ENCODE measurements around the gene OTOG. TPM values are rescaled to one million over a fixed set of nuclear protein-coding genes. Genes with fewer than 3 reads are reported as not detected.

OTOG gene
- total and polyA plus RNA-seq, 2 of the 8 experiments (the other 6 are each of a cell fraction or from before 2014, with no cell fraction given), result 0.41 to 1.5 TPM

DNA sequence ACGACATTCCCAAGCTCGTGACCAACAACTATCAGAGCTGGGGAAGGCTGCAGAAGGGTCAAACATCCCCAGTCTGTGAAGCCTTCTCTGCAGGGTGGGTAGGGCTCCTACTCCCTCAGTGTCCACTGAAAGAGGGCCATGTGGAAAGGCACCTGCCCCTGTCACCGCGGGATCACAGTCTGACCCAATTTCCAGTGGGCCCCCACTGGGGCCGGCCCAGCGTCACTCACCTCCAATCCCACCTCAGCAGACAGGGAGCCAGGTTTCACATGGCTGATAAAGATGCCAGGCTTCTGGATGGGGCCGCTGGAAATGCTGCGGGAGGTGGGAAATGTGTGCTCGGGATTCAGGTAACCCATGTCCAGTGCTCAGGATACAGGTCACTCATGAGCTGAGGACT is 22.8 kb upstream of the OTOG start:
- Histone ChIP-seq H3K27ac (ENCODE audit: low read depth, low read length) (no peak overlapping the region), H3K14ac (ENCODE audit: insufficient read length) (no peak overlapping the region), H4K8ac (ENCODE audit: extremely low read depth, insufficient read depth, low read length) (no peak overlapping the region), H3K23me2 (ENCODE audit: low read depth, low read length) (no peaks in the 10 kb centered on the region), H2BK5ac (ENCODE audit: low read depth, low read length) (no peak overlapping the region), H3K9ac (replicated peaks in 1 of 4; ENCODE audit: extremely low read depth in 1 of 4, low read depth in 3 of 4, low read length in 3 of 4) (no peak overlapping the region), H3K56ac (replicated peaks; ENCODE audit: insufficient read length, low read depth, low read length) (no peak overlapping the region), H2BK20ac (ENCODE audit: low read length) (no peak overlapping the region), H2BK120ac (replicated peaks; ENCODE audit: low read depth, low read length) (no peak overlapping the region), H3K4me3 (ENCODE audit: extremely low read depth in 1 of 4, insufficient read depth in 2 of 4, low read depth in 3 of 4, low read length in 4 of 4) (no peak overlapping the region), H4K20me1 (replicated peaks in 1 of 2; ENCODE audit: control insufficient read depth in 1 of 2, insufficient read depth in 2 of 2, low read length in 2 of 2) (no peaks in the 10 kb centered on the region), H3K9me3 (ENCODE audit: insufficient read depth in 2 of 2, low read depth in 1 of 2, low read length in 1 of 2) (no peaks in the 10 kb centered on the region), H4K5ac (ENCODE audit: insufficient read length, low read depth, low read length) (no peak overlapping the region), H3K27me3 (replicated peaks in 1 of 4; ENCODE audit: control insufficient read depth in 3 of 4, extremely low read depth in 1 of 4, insufficient read depth in 3 of 4, low read length in 3 of 4) (no peaks in the 10 kb centered on the region), H2BK15ac (ENCODE audit: low read length) (no peak overlapping the region), H3K4me1 (replicated peaks in 1 of 4; ENCODE audit: control insufficient read depth in 3 of 4, insufficient read depth in 4 of 4, low read length in 3 of 4) (peaks cover 0 to 4% (median 0%) of the 10 kb centered on the region in 4 experiments; a peak in 3 of 7 replicates), H2AK5ac (ENCODE audit: low read depth, low read length) (no peak overlapping the region), H4K91ac (replicated peaks; ENCODE audit: insufficient read length, low read length) (no peak overlapping the region), H3K79me1 (ENCODE audit: low read depth, low read length) (no peaks in the 10 kb centered on the region), H2AFZ (ENCODE audit: low read length) (no peak overlapping the region), H3K4ac (replicated peaks; ENCODE audit: insufficient read length, low read depth, low read length) (no peak overlapping the region), H3K4me2 (ENCODE audit: insufficient read depth in 1 of 2, low read depth in 2 of 2, low read length in 2 of 2) (no peak overlapping the region), H3K79me2 (ENCODE audit: control insufficient read depth in 1 of 2, insufficient read depth in 2 of 2, low read length in 2 of 2) (no peaks in the 10 kb centered on the region), H3K23ac (ENCODE audit: insufficient read length) (no peak overlapping the region), H3K18ac (ENCODE audit: extremely low read depth, low read length) (no peak overlapping the region), H2BK12ac (ENCODE audit: low read depth, low read length) (no peak overlapping the region), H3K36me3 (ENCODE audit: control insufficient read depth in 2 of 4, insufficient read depth in 4 of 4, low read length in 3 of 4) (no peaks in the 10 kb centered on the region)
- POLR2A ChIA-PET (ENCODE audit: partially characterized antibody), result no interaction called here
- WGBS, 2 experiments (ENCODE audit: extremely low coverage in 1 of 2, insufficient coverage in 1 of 2, insufficient read length in 1 of 2, insufficient replicate concordance in 2 of 2, low coverage in 1 of 2, low lambda C conversion rate in 2 of 2, missing lambda C conversion rate in 1 of 2), result 91% methylated on average over 9 of the region's 9 CpGs; no CpG with 5 or more reads in 1 of the 2 experiments
- DNase-seq (ENCODE audit: low read depth in 1 of 2, low spot score in 2 of 2) (no peak), FAIRE-seq (no peak)
- CTCF ChIA-PET (ENCODE audit: partially characterized antibody), result interaction anchor here (1.0 to 44.8 kb wide), 8 partner anchors 12 to 206 kb away, joined by 3 to 1414 read pairs (median 4); partner anchors contain the start of gene KCNJ11
- no peak for TF ChIP-seq KDM4A (IDR thresholded peaks at IDR 0.05; ENCODE audit: low read depth, low read length, severe bottlenecking)
- no peak for TF ChIP-seq CEBPB (IDR thresholded peaks at IDR 0.05; ENCODE audit: low read depth, low read length)
- TF ChIP-seq RBBP5 (IDR thresholded peaks at IDR 0.05; ENCODE audit: borderline replicate concordance, low read depth, low read length), result no peak
- no peak for TF ChIP-seq CTBP2 (IDR thresholded peaks at IDR 0.05; ENCODE audit: borderline replicate concordance, insufficient read depth, insufficient read length, low read length)
- no peak for TF ChIP-seq FOSL1 (IDR thresholded peaks at IDR 0.05; ENCODE audit: insufficient read depth, low read depth, low read length)
- TF ChIP-seq SIX5 (IDR thresholded peaks at IDR 0.05; ENCODE audit: low read depth, low read length), result no peak
- TF ChIP-seq CHD1 (IDR thresholded peaks at IDR 0.05; ENCODE audit: low read depth, low read length), result no peak
- no peak for TF ChIP-seq TAF1 (IDR thresholded peaks at IDR 0.05; ENCODE audit: low read depth, low read length)
- no peak for TF ChIP-seq ASH2L (IDR thresholded peaks at IDR 0.05; ENCODE audit: low read length)
- no peak for TF ChIP-seq EP300 (IDR thresholded peaks at IDR 0.05; ENCODE audit: borderline replicate concordance in 1 of 2, low read depth in 2 of 2, low read length in 2 of 2)
- TF ChIP-seq POLR2AphosphoS5 (IDR thresholded peaks at IDR 0.05; ENCODE audit: low read depth, low read length), result no peak
- TF ChIP-seq KDM5A (IDR thresholded peaks at IDR 0.05; ENCODE audit: low read length), result no peak
- TF ChIP-seq EZH2 (IDR thresholded peaks at IDR 0.05; ENCODE audit: low read depth, low read length, severe bottlenecking), result no peak
- no peak for TF ChIP-seq SAP30 (IDR thresholded peaks at IDR 0.05; ENCODE audit: insufficient read depth, insufficient replicate concordance, low read length)
- TF ChIP-seq BRCA1 (IDR thresholded peaks at IDR 0.05; ENCODE audit: low read depth, low read length), result no peak
